ENCODE measurements around the gene CD53.
"Not testable (repeated sequence)": the region's sequence is repeated elsewhere in the genome, so short reads cannot be mapped to it uniquely, and the experiment has no call there.

CD53 gene, protein sequence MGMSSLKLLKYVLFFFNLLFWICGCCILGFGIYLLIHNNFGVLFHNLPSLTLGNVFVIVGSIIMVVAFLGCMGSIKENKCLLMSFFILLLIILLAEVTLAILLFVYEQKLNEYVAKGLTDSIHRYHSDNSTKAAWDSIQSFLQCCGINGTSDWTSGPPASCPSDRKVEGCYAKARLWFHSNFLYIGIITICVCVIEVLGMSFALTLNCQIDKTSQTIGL

DNA sequence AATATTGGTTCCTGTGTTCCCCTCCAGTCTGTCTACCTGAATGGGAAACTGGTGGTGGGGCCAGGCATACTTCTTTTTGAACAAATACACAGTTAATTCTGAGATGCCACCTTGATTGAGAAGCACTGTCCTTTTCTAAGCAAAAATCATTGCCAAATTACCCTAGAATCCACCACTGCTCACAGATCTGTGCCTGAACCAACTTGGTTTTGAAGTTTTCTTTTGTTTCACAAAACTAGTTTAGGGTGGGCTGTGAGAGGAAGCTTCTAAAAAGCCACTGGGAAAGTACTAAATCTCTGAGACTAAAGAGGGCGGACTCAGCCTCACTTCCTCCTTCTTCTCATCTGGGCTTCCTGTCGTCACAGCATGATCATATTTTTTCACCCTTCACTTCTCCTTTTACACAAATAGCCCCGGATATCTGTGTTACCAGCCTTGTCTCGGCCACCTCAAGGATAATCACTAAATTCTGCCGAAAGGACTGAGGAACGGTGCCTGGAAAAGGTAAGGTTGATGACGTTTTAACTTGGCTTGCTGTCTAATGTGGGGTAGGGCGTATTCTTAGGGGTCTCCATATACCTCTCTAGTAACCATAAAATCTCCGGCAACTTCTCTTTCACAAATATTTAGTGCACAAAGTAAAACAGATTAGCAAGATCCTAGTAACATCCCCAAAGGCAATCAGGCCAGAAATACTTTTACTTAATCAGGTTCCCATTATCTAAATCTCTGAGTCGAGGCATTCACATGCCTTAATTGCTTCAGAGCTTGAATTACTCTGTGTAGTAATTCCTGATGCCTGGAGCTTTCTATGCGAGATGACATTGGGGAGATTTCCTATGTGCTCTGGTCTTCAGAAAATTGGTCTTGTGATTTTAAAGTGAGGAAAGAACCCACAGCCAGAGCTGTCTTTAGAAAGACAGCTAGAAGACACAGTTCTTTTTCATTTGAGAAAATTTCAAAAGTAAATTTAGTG, at the start of gene CD53:
TSS of gene CD53 (plus strand) at position 404 of the 976 bp plus-strand sequence. CDS start 18,261 bp downstream, outside the sequence.
- no peak for DNase-seq

GRCh38 chr1:110824192-110824591, 48.8 kb upstream of the CD53 start:
- DNase-seq = no peak

DNA sequence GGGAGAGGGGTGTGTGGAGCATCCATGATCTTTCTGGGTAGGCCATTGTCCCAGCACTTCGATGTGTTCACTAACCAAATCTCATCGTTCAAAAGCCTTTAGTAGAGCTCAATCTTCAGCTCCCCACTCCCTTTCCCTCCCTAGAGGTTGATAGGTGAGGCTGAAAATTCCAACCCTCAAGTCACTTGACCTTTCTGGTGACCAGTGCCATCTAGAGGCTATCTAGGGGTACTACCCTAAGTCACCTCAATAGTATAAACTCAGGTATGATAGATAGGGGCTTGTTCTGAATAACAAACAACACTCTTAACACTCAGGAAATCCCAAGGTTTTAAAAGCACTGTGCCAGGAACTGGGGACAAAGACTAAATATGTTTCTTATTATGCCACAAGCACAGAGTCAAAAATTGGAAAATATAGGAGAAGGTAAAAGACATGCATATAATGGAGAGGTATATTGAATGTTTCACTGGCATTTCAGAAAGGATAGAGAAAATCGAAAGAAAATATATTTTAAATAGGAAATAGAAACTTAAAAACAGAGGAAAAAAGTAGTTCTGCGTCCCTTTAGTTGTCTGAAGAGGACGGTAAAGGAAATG, 42.9 kb upstream of the CD53 start:
- DNase-seq = peak; percentile 42

GRCh38 chr1:110833779-110834178, 39.2 kb upstream of the CD53 start:
- DNase-seq = not testable (repeated sequence)

- DNase-seq = no peak
Observed at GRCh38 chr1:110846861-110847260, 26.1 kb upstream of the CD53 start.

GRCh38 chr1:110850145-110850544, 22.8 kb upstream of the CD53 start:
- no peak for DNase-seq

- DNase-seq = no peak
Observed at GRCh38 chr1:110850627-110851026, 22.3 kb upstream of the CD53 start.

GRCh38 chr1:110853135-110853534, 19.8 kb upstream of the CD53 start:
- DNase-seq = no peak

DNA sequence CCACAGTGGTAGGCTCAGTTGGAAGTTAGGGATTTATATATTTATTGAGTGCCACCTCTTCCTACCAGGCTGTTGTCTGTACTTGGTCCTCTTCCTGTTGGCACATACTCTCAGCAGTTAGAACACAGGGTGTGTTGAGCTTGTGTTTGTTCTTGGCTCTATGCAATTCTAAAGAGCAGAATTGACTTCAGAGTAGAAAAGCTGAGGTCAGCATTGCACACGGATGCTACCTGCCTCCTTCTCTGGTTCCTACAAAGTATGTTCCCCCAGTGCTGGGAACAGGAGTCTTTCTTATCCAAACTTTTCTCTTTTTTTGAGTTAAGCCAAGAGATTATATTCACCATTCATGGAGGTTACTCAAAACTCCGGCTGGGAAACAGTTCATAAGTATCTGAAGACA, 16.5 kb upstream of the CD53 start:
- DNase-seq = no peak

- DNase-seq = no peak
Observed at GRCh38 chr1:110857964-110858948, 14.7 kb upstream of the CD53 start.

DNA sequence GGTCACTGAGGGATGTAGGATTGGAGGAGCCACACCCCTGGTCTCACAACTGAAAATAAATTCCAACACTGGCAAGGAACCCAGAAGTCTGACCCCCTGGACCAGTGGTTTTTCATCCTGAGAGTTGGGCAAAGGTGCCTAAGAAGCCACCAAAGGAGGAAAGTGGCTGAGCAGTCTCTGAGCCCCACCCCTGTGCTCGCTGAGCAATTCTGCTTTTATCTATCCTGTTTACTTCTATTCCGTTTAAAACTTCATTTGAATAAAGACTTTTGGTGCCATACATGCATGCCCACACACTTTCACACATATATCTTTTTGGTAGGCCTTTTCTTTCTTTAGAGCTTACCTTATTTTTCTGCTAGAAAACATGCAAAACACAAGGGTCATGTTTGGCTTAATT, 13.9 kb upstream of the CD53 start:
- DNase-seq = no peak

GRCh38 chr1:110860174-110860573, 12.8 kb upstream of the CD53 start:
- DNase-seq = no peak

DNA sequence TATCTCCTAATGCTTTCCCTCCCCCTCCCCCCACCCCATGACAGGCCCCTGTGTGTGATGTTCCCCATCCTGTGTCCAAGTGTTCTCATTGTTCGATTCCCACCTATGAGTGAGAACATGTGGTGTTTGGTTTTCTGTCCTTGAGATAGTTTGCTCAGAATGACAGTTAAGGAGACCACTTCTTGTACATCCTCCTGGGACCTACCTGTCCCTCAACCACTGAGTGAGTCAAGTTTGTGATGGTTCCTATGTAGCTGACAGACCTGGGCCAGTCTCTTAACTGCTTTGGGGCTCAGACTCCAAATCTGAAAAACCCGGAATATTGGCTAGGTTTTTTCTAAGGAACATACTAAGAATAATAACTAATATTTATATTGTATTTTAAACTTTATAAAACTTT, 12.3 kb upstream of the CD53 start:
- DNase-seq = not testable (repeated sequence)

DNA sequence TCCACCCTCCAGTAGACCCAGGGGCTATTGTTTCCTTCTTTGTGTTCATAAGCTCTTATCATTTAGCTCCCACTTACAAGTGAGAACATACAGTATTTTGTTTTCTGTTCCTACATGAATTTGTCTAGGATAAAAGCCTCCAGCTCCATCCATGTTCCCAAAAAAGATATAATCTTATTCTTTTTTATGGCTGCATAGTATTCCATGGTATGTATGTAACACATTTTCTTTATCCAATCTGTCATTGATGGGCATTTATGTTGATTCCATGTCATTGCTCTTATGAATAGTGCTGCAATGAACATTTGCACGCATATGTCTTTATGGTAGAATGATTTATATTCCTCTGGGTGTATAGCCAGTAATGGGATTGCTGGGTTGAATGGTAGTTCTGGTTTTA, 11.0 kb upstream of the CD53 start:
- DNase-seq = not testable (repeated sequence)

DNA sequence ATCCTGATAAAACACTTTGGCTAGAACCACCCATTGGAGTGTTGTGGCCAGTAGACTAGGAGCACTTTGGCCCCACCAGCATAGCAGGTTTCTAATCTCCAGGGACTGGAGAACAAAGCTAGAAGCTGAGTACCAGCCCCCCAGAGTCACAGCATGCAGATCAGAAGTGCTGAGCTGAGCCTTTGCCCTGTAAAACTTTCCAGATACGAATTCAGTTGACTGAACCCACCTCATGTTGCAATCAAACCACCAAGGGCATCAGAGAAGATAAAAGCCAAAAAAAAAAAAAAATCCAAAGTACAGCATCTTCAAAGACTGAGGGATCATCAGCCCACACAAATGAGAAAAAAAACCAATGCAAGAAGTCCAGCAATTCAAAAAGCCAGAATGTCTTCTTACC, 8.7 kb upstream of the CD53 start:
- no peak for DNase-seq

- no peak for DNase-seq
Observed at GRCh38 chr1:110870721-110871388, 2.1 kb upstream of the CD53 start.

DNA sequence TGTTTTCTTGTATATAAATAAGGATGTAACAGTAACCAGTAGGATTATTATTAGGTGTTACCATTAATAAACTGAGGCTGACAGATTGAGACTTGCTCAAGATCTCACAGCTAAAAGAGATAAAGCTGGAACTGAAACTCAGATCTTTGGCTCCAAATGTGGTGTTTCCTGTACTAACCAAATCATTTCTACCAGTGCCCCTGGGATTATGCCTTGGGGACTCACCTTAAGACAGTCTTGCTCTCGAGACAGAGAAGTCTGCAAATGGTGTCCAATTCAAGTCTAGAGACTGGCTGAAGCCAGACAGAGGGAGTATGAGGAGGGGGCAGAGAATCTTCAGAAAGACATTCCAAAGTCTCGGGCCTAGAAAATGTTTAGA, 593 bp upstream of the CD53 start:
- no peak for DNase-seq

GRCh38 chr1:110873856-110874255, 908 bp downstream of the CD53 start:
- no peak for DNase-seq

DNA sequence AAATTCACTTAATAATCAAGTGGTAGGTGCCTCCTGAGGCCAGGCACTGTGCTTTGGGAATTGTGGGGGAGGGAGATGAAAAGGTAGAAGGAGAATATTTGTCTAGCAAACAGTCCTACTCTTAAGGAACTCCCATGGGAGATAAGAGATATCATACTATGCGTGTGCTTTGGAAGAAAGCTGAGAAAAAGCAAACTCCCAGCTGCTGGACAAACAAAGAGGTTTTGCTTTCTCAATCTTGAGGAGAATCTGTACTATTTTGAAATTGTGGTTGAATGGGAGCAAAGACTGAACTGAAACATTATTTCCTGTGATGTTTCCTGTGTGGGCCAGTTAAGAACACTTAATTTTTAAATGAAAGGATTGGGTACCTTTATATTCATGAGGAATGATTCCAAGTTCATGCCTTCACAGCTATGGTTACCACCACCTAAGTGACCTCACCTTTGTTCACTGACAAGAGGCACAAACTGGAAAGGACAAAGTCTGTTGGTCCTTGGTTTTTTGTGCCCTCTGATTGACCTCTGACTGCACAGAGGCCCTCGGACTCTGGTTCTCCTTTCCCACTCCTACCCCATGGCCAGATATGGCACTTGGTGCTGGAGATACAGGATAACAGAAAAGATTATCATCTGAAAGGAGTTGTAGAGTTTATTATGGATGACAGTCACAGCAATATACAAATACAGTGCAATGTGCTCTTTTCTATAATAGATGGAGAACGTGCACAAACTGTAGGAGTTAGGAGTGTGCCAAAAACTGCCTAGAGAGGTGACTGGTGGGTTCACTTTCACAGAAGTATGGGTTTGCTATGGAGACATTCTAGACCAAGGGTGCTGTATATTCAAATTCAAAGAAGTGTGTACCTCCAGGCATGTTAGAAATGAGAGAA, 1.6 kb downstream of the CD53 start:
- DNase-seq = no peak

- no peak for DNase-seq
Observed at GRCh38 chr1:110875216-110875731, 2.3 kb downstream of the CD53 start.
